HepG2 (cell line): ENCODE results near the gene TPRKB. TPM values are rescaled to one million over a fixed set of nuclear protein-coding genes. Genes with fewer than 3 reads are reported as not detected.

Source experiments
- ATAC-seq: fragments of 200-7000 bp; cut with Tn5 transposase; 3 replicates; pipeline ENCODE4 v1.9.1; 2020; ENCODE audit warnings: mild to moderate bottlenecking, moderate library complexity
- BruUV-seq: library from RNA; stranded (reverse); fragments of 400-500 nt; replicated peaks from 2 replicates; lab custom pipeline; 2021; lab: Mats Ljungman, UMichigan
- CTCF ChIA-PET: fragments of 300-600 bp; formaldehyde crosslinking; extraction: SDS; loops from one replicate; lab custom pipeline; 2021; ENCODE audit warnings: low total read pairs, inconsistent platforms, low intra/inter-chr PET ratio; lab: Yijun Ruan, JAX
- POLR2A ChIA-PET: fragments of 350-600 bp; sonication (Branson Sonifier 250); formaldehyde crosslinking; loops from one replicate; lab custom pipeline; 2020; ENCODE audit warnings: antibody characterized with exemption, inconsistent platforms; lab: Yijun Ruan, JAX
- DNase-seq: peaks from one replicate; pipeline ENCODE4 v3.0.0-alpha.2; 2015; ENCODE audit warnings: low spot score
- FAIRE-seq: peaks from 3 replicates; lab custom pipeline; 2011; peaks lifted over from hg19 to GRCh38; lab: Jason Lieb, UNC
- H2AFZ ChIP-seq: one replicate; pipeline ENCODE4 v1.6.1; 2011; ENCODE audit warnings: low read length, inconsistent platforms
- H3K27ac ChIP-seq: fragments of 300-600 bp; 3 replicates; pipeline ENCODE4 v1.8.0; 2011; ENCODE audit warnings: mixed run types, mild to moderate bottlenecking, mixed read lengths, low read length, inconsistent platforms; ENCODE audit not compliant: insufficient read depth; ENCODE audit errors: extremely low read length
- H3K27me3 ChIP-seq, 2 experiments: fragments of 200-600 bp in 1 of 2; 2 replicates in 1 of 2; 3 replicates in 1 of 2; pipeline versions ENCODE4 v1.6.0 to v1.8.0; 2011; ENCODE audit warnings: low read length in 2 of 2, mild to moderate bottlenecking in 2 of 2, moderate library complexity in 2 of 2, inconsistent platforms in 1 of 2; ENCODE audit not compliant: insufficient read depth in 2 of 2, control insufficient read depth in 1 of 2
- H3K36me3 ChIP-seq, 2 experiments: fragments of 200-600 bp in 1 of 2; replicated peaks in 1 of 2; 2 replicates in 1 of 2; 3 replicates in 1 of 2; pipeline versions ENCODE4 v1.5.1 to v1.8.0; 2011; ENCODE audit warnings: low read length in 2 of 2, inconsistent platforms in 1 of 2; ENCODE audit not compliant: insufficient read depth in 2 of 2, control insufficient read depth in 1 of 2
- H3K4me1 ChIP-seq: 2 replicates; pipeline ENCODE4 v1.5.1; 2012; ENCODE audit warnings: low read length, inconsistent platforms; ENCODE audit not compliant: insufficient read depth
- H3K4me2 ChIP-seq: 2 replicates; pipeline ENCODE4 v1.6.0; 2011; ENCODE audit warnings: low read depth, low read length, inconsistent platforms
- H3K4me3 ChIP-seq, 3 experiments: fragments of 200-600 bp in 1 of 3; sonication (generic), shearing (Covaris generic) in 1 of 3; replicated peaks in 1 of 3; 2 replicates each; pipeline ENCODE4 v1.5.1; 2011 to 2016; ENCODE audit warnings: low read length in 3 of 3, inconsistent platforms in 2 of 3, low read depth in 2 of 3, mild to moderate bottlenecking in 2 of 3, control low read depth in 1 of 3, mixed read lengths in 1 of 3; ENCODE audit not compliant: insufficient read depth in 1 of 3
- H3K79me2 ChIP-seq: one replicate; pipeline ENCODE4 v1.6.1; 2011; ENCODE audit warnings: low read length, inconsistent platforms; ENCODE audit not compliant: insufficient read depth
- H3K9ac ChIP-seq: 2 replicates; pipeline ENCODE4 v1.6.0; 2011; ENCODE audit warnings: mild to moderate bottlenecking, low read depth, low read length, inconsistent platforms; ENCODE audit not compliant: insufficient read depth
- H3K9me3 ChIP-seq: 2 replicates; pipeline ENCODE4 v1.5.1; 2012; ENCODE audit warnings: mild to moderate bottlenecking, low read length
- H4K20me1 ChIP-seq: 2 replicates; pipeline ENCODE4 v1.6.0; 2011; ENCODE audit warnings: inconsistent platforms, mild to moderate bottlenecking, low read length, moderate library complexity; ENCODE audit not compliant: insufficient read depth
- CEBPG ChIP-seq: IDR thresholded peaks from 2 replicates; pipeline ENCODE4 v1.6.1; 2016
- SAP130 ChIP-seq: IDR thresholded peaks from 2 replicates; pipeline ENCODE4 v1.6.1; 2016; ENCODE audit warnings: low read depth
- THYN1 ChIP-seq: sonication (generic); formaldehyde crosslinking; IDR thresholded peaks from 2 replicates; pipeline ENCODE4 v1.8.1; 2023; ENCODE audit warnings: low read depth, mild to moderate bottlenecking, moderate library complexity, missing genetic modification reagents, borderline replicate concordance
- ZC3H4 ChIP-seq: sonication (generic); formaldehyde crosslinking; IDR thresholded peaks from 2 replicates; pipeline ENCODE4 v1.4.0; 2020; ENCODE audit warnings: missing genetic modification reagents, borderline replicate concordance
- ZFP37 ChIP-seq: sonication (generic); formaldehyde crosslinking; IDR thresholded peaks from 2 replicates; pipeline ENCODE4 v1.4.0; 2020; ENCODE audit warnings: missing genetic modification reagents, borderline replicate concordance
- WGBS: methylation state at CpG from one replicate; pipeline ENCODE4 v1.1.6; 2017; ENCODE audit warnings: low lambda C conversion rate; 5-methylcytosine and 5-hydroxymethylcytosine counted together
- in situ Hi-C: cut with HindIII; loops from 2 replicates; pipeline ENCODE4 v1.10.0; 2017; ENCODE audit warnings: low pct_unique_long_range_greater_than_20kb; ENCODE audit not compliant: extremely low pct_ligation_motif_present
- intact Hi-C: fragments of 100-400 bp; cut with micrococcal nuclease; formaldehyde crosslinking; loops from one replicate; pipeline ENCODE4 v1.10.0; 2022; ENCODE audit not compliant: unreplicated experiment
- polyA plus RNA-seq, 8 experiments: library from polyadenylated mRNA; depleted of rRNA in 3 of 8; stranded (reverse) in 7 of 8; unstranded in 1 of 8; fragments of >200 nt; fragmentation: Illumina TruSeq in 4 of 8; extraction: Trizol in 4 of 8; gene quantifications; 2 replicates each; pipeline versions ENCODE4 v1.2.1 to v1.2.3, GENCODE V29; 2011 to 2016; ENCODE audit warnings: low read depth in 4 of 8, missing spikeins in 1 of 8, mixed read lengths in 1 of 8; ENCODE audit not compliant: insufficient read depth in 1 of 8
- total RNA-seq, 5 experiments: library from RNA; depleted of rRNA; stranded (reverse); fragments of >200 nt; fragmentation: Illumina TruSeq; extraction: Trizol; gene quantifications; 2 replicates each; pipeline ENCODE4 v1.2.3, GENCODE V29; 2016; ENCODE audit warnings: low read depth in 1 of 5
- TF ChIP-seq, protein P1 (sequence below): sonication (generic); formaldehyde crosslinking; IDR thresholded peaks from 2 replicates; pipeline ENCODE4 v1.4.0; 2020; ENCODE audit warnings: missing genetic modification reagents
- TF ChIP-seq, protein P2 (sequence below): sonication (generic); formaldehyde crosslinking; IDR thresholded peaks from 2 replicates; pipeline ENCODE4 v1.9.0; 2021; ENCODE audit warnings: mild to moderate bottlenecking, missing genetic modification reagents
- TF ChIP-seq, protein P3 (sequence below): sonication (generic); formaldehyde crosslinking; IDR thresholded peaks from 2 replicates; pipeline ENCODE4 v1.8.1; 2023; ENCODE audit warnings: mild to moderate bottlenecking, moderate library complexity, missing genetic modification reagents

The TPRKB gene
- total and polyA plus RNA-seq, 2 of the 13 experiments (the other 11 are each of a cell fraction or from before 2014, with no cell fraction given), result 32.0 to 58.0 TPM

DNA sequence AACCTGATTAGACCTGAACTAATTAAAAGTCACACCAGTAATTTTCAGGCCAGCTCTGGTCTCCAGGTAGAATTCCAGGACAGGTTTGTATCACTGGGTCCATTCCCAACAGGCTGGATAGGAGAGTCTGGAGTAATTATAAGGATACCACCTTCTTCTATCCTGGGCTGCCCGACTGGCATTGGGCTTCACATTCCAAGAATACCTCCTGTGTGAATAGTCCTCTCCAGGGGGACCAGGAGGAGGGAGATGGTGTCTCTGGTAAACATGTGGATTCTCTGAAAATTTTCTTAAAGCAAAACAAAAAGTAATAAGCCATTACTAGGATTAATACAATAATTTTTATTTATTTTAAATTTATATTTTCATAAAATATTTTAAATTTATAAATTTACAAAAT is 25.4 kb upstream of the TPRKB start:
- H3K4me1 ChIP-seq, result no peaks in the 10 kb centered on the region
- CTCF ChIA-PET, result no interaction called here
- POLR2A ChIA-PET, result no interaction called here
- H3K9ac ChIP-seq, result no peak overlapping the region
- H3K4me2 ChIP-seq, result no peak overlapping the region
- H3K36me3 ChIP-seq, result peaks cover 20 to 83% of the 10 kb centered on the region in 2 experiments
- no peak overlapping the region for H3K27ac ChIP-seq
- no peaks in the 10 kb centered on the region for H3K79me2 ChIP-seq
- intact Hi-C loops (no loop called here), in situ Hi-C loops (no loop called here)
- DNase-seq, result no peak
- no peak overlapping the region for H3K4me3 ChIP-seq
- TF ChIP-seq, protein P1, sequence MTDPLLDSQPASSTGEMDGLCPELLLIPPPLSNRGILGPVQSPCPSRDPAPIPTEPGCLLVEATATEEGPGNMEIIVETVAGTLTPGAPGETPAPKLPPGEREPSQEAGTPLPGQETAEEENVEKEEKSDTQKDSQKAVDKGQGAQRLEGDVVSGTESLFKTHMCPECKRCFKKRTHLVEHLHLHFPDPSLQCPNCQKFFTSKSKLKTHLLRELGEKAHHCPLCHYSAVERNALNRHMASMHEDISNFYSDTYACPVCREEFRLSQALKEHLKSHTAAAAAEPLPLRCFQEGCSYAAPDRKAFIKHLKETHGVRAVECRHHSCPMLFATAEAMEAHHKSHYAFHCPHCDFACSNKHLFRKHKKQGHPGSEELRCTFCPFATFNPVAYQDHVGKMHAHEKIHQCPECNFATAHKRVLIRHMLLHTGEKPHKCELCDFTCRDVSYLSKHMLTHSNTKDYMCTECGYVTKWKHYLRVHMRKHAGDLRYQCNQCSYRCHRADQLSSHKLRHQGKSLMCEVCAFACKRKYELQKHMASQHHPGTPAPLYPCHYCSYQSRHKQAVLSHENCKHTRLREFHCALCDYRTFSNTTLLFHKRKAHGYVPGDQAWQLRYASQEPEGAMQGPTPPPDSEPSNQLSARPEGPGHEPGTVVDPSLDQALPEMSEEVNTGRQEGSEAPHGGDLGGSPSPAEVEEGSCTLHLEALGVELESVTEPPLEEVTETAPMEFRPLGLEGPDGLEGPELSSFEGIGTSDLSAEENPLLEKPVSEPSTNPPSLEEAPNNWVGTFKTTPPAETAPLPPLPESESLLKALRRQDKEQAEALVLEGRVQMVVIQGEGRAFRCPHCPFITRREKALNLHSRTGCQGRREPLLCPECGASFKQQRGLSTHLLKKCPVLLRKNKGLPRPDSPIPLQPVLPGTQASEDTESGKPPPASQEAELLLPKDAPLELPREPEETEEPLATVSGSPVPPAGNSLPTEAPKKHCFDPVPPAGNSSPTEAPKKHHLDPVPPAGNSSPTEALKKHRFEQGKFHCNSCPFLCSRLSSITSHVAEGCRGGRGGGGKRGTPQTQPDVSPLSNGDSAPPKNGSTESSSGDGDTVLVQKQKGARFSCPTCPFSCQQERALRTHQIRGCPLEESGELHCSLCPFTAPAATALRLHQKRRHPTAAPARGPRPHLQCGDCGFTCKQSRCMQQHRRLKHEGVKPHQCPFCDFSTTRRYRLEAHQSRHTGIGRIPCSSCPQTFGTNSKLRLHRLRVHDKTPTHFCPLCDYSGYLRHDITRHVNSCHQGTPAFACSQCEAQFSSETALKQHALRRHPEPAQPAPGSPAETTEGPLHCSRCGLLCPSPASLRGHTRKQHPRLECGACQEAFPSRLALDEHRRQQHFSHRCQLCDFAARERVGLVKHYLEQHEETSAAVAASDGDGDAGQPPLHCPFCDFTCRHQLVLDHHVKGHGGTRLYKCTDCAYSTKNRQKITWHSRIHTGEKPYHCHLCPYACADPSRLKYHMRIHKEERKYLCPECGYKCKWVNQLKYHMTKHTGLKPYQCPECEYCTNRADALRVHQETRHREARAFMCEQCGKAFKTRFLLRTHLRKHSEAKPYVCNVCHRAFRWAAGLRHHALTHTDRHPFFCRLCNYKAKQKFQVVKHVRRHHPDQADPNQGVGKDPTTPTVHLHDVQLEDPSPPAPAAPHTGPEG, result no peak
- no peak for TF ChIP-seq CEBPG (CRISPR knock-in tag)
- TF ChIP-seq, protein P2, sequence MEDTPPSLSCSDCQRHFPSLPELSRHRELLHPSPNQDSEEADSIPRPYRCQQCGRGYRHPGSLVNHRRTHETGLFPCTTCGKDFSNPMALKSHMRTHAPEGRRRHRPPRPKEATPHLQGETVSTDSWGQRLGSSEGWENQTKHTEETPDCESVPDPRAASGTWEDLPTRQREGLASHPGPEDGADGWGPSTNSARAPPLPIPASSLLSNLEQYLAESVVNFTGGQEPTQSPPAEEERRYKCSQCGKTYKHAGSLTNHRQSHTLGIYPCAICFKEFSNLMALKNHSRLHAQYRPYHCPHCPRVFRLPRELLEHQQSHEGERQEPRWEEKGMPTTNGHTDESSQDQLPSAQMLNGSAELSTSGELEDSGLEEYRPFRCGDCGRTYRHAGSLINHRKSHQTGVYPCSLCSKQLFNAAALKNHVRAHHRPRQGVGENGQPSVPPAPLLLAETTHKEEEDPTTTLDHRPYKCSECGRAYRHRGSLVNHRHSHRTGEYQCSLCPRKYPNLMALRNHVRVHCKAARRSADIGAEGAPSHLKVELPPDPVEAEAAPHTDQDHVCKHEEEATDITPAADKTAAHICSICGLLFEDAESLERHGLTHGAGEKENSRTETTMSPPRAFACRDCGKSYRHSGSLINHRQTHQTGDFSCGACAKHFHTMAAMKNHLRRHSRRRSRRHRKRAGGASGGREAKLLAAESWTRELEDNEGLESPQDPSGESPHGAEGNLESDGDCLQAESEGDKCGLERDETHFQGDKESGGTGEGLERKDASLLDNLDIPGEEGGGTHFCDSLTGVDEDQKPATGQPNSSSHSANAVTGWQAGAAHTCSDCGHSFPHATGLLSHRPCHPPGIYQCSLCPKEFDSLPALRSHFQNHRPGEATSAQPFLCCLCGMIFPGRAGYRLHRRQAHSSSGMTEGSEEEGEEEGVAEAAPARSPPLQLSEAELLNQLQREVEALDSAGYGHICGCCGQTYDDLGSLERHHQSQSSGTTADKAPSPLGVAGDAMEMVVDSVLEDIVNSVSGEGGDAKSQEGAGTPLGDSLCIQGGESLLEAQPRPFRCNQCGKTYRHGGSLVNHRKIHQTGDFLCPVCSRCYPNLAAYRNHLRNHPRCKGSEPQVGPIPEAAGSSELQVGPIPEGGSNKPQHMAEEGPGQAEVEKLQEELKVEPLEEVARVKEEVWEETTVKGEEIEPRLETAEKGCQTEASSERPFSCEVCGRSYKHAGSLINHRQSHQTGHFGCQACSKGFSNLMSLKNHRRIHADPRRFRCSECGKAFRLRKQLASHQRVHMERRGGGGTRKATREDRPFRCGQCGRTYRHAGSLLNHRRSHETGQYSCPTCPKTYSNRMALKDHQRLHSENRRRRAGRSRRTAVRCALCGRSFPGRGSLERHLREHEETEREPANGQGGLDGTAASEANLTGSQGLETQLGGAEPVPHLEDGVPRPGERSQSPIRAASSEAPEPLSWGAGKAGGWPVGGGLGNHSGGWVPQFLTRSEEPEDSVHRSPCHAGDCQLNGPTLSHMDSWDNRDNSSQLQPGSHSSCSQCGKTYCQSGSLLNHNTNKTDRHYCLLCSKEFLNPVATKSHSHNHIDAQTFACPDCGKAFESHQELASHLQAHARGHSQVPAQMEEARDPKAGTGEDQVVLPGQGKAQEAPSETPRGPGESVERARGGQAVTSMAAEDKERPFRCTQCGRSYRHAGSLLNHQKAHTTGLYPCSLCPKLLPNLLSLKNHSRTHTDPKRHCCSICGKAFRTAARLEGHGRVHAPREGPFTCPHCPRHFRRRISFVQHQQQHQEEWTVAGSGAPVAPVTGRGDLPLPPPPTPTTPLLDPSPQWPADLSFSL (CRISPR knock-in tag), result no peak
- TF ChIP-seq ZFP37, result no peak
- TF ChIP-seq ZC3H4, result no peak
- no peak for TF ChIP-seq SAP130 (CRISPR knock-in tag)
- TF ChIP-seq THYN1 (CRISPR knock-in tag), result no peak
- TF ChIP-seq, protein P3, sequence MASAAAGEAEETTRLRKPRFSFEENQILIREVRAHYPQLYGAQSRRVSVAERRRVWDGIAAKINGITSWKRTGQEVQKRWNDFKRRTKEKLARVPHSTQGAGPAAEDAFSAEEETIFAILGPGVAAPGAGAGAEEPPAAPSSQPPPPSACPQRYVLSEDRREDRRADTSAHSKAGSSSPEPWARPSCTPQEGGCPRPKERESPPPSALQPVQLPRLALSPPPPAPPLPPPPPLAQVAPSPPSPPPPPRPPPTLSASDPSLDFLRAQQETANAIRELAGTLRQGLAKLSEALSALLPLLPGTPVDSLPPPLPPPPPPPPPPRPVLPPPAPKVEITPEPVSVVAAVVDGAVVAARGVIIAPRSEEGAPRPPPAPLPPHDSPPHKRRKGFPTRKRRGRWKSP, result no peak
- ATAC-seq, result no peak
- no peaks in the 10 kb centered on the region for H3K27me3 ChIP-seq
- no peaks in the 10 kb centered on the region; the same call in 1 of the 2 replicates for H4K20me1 ChIP-seq
- BruUV-seq, result no TSS peak
- H2AFZ ChIP-seq, result no peak overlapping the region
- no peaks in the 10 kb centered on the region for H3K9me3 ChIP-seq
- WGBS, result 100% methylated on average over 1 of the region's 1 CpG
- FAIRE-seq, result no peak
